Tibial artery (tissue), 4 donors: ENCODE data around the gene ADCK1.

ENCODE experiments used
- DNase-seq, 2 donors: peaks; one replicate each; pipeline ENCODE4 v3.0.0-alpha.2; 2019
- H3K27ac ChIP-seq, 2 donors: fragments of 200-600 bp; sonication (generic) in 1 of 2; 1 replicate in 1 of 2; 2 replicates in 1 of 2; pipeline ENCODE4 v1.5.1; 2018 to 2019; ENCODE audit warnings: mild to moderate bottlenecking in 1 of 2
- H3K27me3 ChIP-seq, 2 donors: fragments of 200-600 bp; sonication (generic) in 1 of 2; one replicate each; pipeline versions ENCODE4 v1.5.1 to v1.6.0; 2016 to 2019
- H3K36me3 ChIP-seq, 3 donors: fragments of 200-600 bp; sonication (generic) in 2 of 3; one replicate each; pipeline ENCODE4 v1.5.1; 2016 to 2019; ENCODE audit warnings: mild to moderate bottlenecking in 2 of 3
- H3K4me1 ChIP-seq, 4 donors: fragments of 200-600 bp; sonication (generic) in 2 of 4; 1 replicate in 3 of 4; 2 replicates in 1 of 4; pipeline ENCODE4 v1.5.1; 2016 to 2019
- H3K4me3 ChIP-seq, 2 donors: fragments of 200-600 bp; sonication (generic) in 1 of 2; 1 replicate in 1 of 2; 2 replicates in 1 of 2; pipeline ENCODE4 v1.5.1; 2018 to 2019; ENCODE audit warnings: mild to moderate bottlenecking in 2 of 2
- H3K9me3 ChIP-seq, 3 donors: fragments of 200-600 bp; sonication (generic) in 1 of 3; one replicate each; pipeline ENCODE4 v1.5.1; 2016 to 2019
- CTCF ChIP-seq, 2 experiments: fragments of 200-600 bp in 1 of 2; fragments of 450-650 bp in 1 of 2; IDR thresholded peaks; one replicate each; pipeline ENCODE4 v1.5.1; 2017 to 2019; ENCODE audit warnings: antibody characterized with exemption in 2 of 2, mild to moderate bottlenecking in 1 of 2, moderate library complexity in 1 of 2
- intact Hi-C: fragments of 100-400 bp; cut with DNase I; formaldehyde crosslinking; loops from one replicate; pipeline ENCODE4 v1.15.0; 2023; ENCODE audit warnings: low total_unique reads

The ADCK1 gene

GRCh38 chr14:77924141-77924948 is 124.4 kb downstream of the ADCK1 start:
- Histone ChIP-seq H3K4me1 (no peaks in the 10 kb centered on the region), H3K4me3 (no peak overlapping the region), H3K27me3 (no peaks in the 10 kb centered on the region), H3K27ac (no peak overlapping the region), H3K9me3 (no peaks in the 10 kb centered on the region), H3K36me3 (peaks cover 0 to 21% (median 5%) of the 10 kb centered on the region in 3 donors)
- intact Hi-C loops = no loop called here
- no peak for DNase-seq
- TF ChIP-seq CTCF (IDR thresholded peaks at IDR 0.05) = no peak

- Histone ChIP-seq H3K27me3 (no peaks in the 10 kb centered on the region), H3K4me1 (no peaks in the 10 kb centered on the region), H3K4me3 (no peak overlapping the region), H3K36me3 (peaks cover 0 to 30% (median 11%) of the 10 kb centered on the region in 3 donors), H3K27ac (no peak overlapping the region), H3K9me3 (no peaks in the 10 kb centered on the region)
- DNase-seq = no peak
- no peak for TF ChIP-seq CTCF (IDR thresholded peaks at IDR 0.05)
- intact Hi-C loops = no loop called here
Observed at GRCh38 chr14:77926942-77927341, 127.0 kb downstream of the ADCK1 start.

GRCh38 chr14:77931441-77931840 is 131.5 kb downstream of the ADCK1 start:
- intact Hi-C loops = no loop called here
- no peaks in the 10 kb centered on the region for H3K27me3 ChIP-seq
- no peak overlapping the region for H3K4me3 ChIP-seq
- no peaks in the 10 kb centered on the region for H3K9me3 ChIP-seq
- no peak overlapping the region for H3K27ac ChIP-seq
- no peaks in the 10 kb centered on the region for H3K4me1 ChIP-seq
- DNase-seq = no peak
- TF ChIP-seq CTCF (IDR thresholded peaks at IDR 0.05) = no peak
- H3K36me3 ChIP-seq = peaks cover 17 to 56% (median 32%) of the 10 kb centered on the region in 3 donors

- Histone ChIP-seq H3K9me3 (peaks cover 0 to 3% (median 0%) of the 10 kb centered on the region in 3 donors), H3K27ac (no peak overlapping the region), H3K27me3 (no peaks in the 10 kb centered on the region), H3K4me3 (no peak overlapping the region), H3K36me3 (peaks cover 17 to 48% (median 31%) of the 10 kb centered on the region in 3 donors), H3K4me1 (no peaks in the 10 kb centered on the region)
- no peak for DNase-seq
- intact Hi-C loops = no loop called here
- TF ChIP-seq CTCF (IDR thresholded peaks at IDR 0.05) = no peak
Observed at GRCh38 chr14:77936138-77936639, 136.3 kb downstream of the ADCK1 start.

- no peak for TF ChIP-seq CTCF (IDR thresholded peaks at IDR 0.05)
- Histone ChIP-seq H3K4me1 (no peaks in the 10 kb centered on the region), H3K27me3 (no peaks in the 10 kb centered on the region), H3K9me3 (peaks cover 0 to 4% (median 0%) of the 10 kb centered on the region in 3 donors), H3K4me3 (no peak overlapping the region), H3K27ac (no peak overlapping the region), H3K36me3 (no peaks in the 10 kb centered on the region)
- DNase-seq = no peak
- intact Hi-C loops = no loop called here
Observed at GRCh38 chr14:77947372-77947771, 147.5 kb downstream of the ADCK1 start.
